GM12874 (cell line): ENCODE measurements around the gene TWNK.

ENCODE experiments used
- CTCF ChIP-seq: IDR thresholded peaks from 2 replicates; pipeline ENCODE4 v1.5.1; 2011; ENCODE audit warnings: low read depth, mild to moderate bottlenecking, control low read depth, low read length, moderate library complexity; ENCODE audit not compliant: insufficient read depth

The TWNK gene

GRCh38 chr10:101005361-101005760 lies 18.0 kb downstream of the TWNK start:
- TF ChIP-seq CTCF = no peak

GRCh38 chr10:101005869-101006567 lies 18.7 kb downstream of the TWNK start:
- TF ChIP-seq CTCF = no peak

GRCh38 chr10:101006593-101007098 lies 19.3 kb downstream of the TWNK start:
- no peak for TF ChIP-seq CTCF

- no peak for TF ChIP-seq CTCF
Measured at GRCh38 chr10:101007099-101007711, 19.9 kb downstream of the TWNK start.

GRCh38 chr10:101007915-101008822 lies 20.8 kb downstream of the TWNK start:
- no peak for TF ChIP-seq CTCF

- no peak for TF ChIP-seq CTCF
Measured at GRCh38 chr10:101008823-101009423, 21.6 kb downstream of the TWNK start.

- no peak for TF ChIP-seq CTCF
Measured at GRCh38 chr10:101010329-101010728, 23.0 kb downstream of the TWNK start.
